Fibroblast of lung (primary cell): ENCODE measurements around the gene ZNF76. TPM values are rescaled to one million over a fixed set of nuclear protein-coding genes. Genes with fewer than 3 reads are reported as not detected.
A peak's percentile ranks its signal among the peaks of the same experiment; 100 is the strongest.

Experiments
- DNase-seq, 2 donors: peaks; one replicate each; pipeline versions ENCODE4 v3.0.0 to v3.0.0-alpha.2; 2010; ENCODE audit warnings: low read depth in 2 of 2
- H2AFZ ChIP-seq: 2 replicates; pipeline ENCODE4 v1.5.1; 2012; ENCODE audit warnings: low read length, control low read depth, inconsistent platforms
- H3K27ac ChIP-seq: 2 replicates; pipeline ENCODE4 v1.5.1; 2011; ENCODE audit warnings: low read length, control low read depth; ENCODE audit not compliant: insufficient read depth
- H3K27me3 ChIP-seq: 2 replicates; pipeline ENCODE4 v1.5.1; 2011; ENCODE audit warnings: mild to moderate bottlenecking, low read length; ENCODE audit not compliant: control insufficient read depth, insufficient read depth
- H3K36me3 ChIP-seq: 2 replicates; pipeline ENCODE4 v1.5.1; 2011; ENCODE audit warnings: low read length; ENCODE audit not compliant: control insufficient read depth, insufficient read depth
- H3K4me1 ChIP-seq: 2 replicates; pipeline ENCODE4 v1.5.1; 2011; ENCODE audit warnings: low read length; ENCODE audit not compliant: control insufficient read depth, insufficient read depth; ENCODE audit errors: extremely low read depth
- H3K4me2 ChIP-seq: 2 replicates; pipeline ENCODE4 v1.5.1; 2011; ENCODE audit warnings: low read length, control low read depth; ENCODE audit not compliant: insufficient read depth; ENCODE audit errors: extremely low read depth
- H3K4me3 ChIP-seq, 4 experiments: fragments of 200-600 bp in 1 of 4; sonication (generic) in 1 of 4; replicated peaks in 1 of 4; 2 replicates each; pipeline ENCODE4 v1.5.1; 2011 to 2016; ENCODE audit warnings: low read length in 4 of 4, low read depth in 3 of 4, mild to moderate bottlenecking in 3 of 4, control low read depth in 2 of 4, inconsistent platforms in 1 of 4, mixed read lengths in 1 of 4; ENCODE audit not compliant: insufficient read depth in 1 of 4; ENCODE audit errors: control extremely low read depth in 1 of 4
- H3K79me2 ChIP-seq: 2 replicates; pipeline ENCODE4 v1.5.1; 2012; ENCODE audit warnings: mild to moderate bottlenecking, low read length, inconsistent platforms; ENCODE audit not compliant: control insufficient read depth, insufficient read depth
- H3K9ac ChIP-seq: 2 replicates; pipeline ENCODE4 v1.5.1; 2011; ENCODE audit warnings: mild to moderate bottlenecking, low read length, control low read depth; ENCODE audit not compliant: insufficient read depth
- H3K9me3 ChIP-seq: 2 replicates; pipeline ENCODE4 v1.5.1; 2012; ENCODE audit warnings: low read depth, low read length; ENCODE audit not compliant: control insufficient read depth, insufficient read depth
- H4K20me1 ChIP-seq: 2 replicates; pipeline ENCODE4 v1.5.1; 2011; ENCODE audit warnings: low read length; ENCODE audit not compliant: control insufficient read depth, insufficient read depth; ENCODE audit errors: extremely low read depth
- EZH2 ChIP-seq: IDR thresholded peaks from 2 replicates; pipeline ENCODE4 v1.5.1; 2012; ENCODE audit warnings: low read length, control low read depth, mild to moderate bottlenecking; ENCODE audit errors: missing control alignments
- polyA plus RNA-seq, 2 donors: library from polyadenylated mRNA; depleted of rRNA in 1 of 2; stranded (reverse) in 1 of 2; unstranded in 1 of 2; fragments of >200 nt; gene quantifications; 2 replicates each; pipeline ENCODE4 v1.2.1, GENCODE V29; 2011 to 2012; ENCODE audit warnings: missing spikeins in 1 of 2
- total RNA-seq: library from RNA; depleted of rRNA; stranded (reverse); fragments of >200 nt; gene quantifications from 2 replicates; pipeline ENCODE4 v1.2.1, GENCODE V29; 2014
- TF ChIP-seq, protein P1 (sequence below), 2 donors: IDR thresholded peaks in 1 of 2; conservative IDR thresholded peaks in 1 of 2; 1 replicate in 1 of 2; 2 replicates in 1 of 2; pipeline ENCODE4 v1.5.1; 2011 to 2012; ENCODE audit warnings: low read length in 2 of 2, control low read depth in 1 of 2, inconsistent platforms in 1 of 2, low read depth in 1 of 2, mild to moderate bottlenecking in 1 of 2

ZNF76 gene
- total and polyA plus RNA-seq, 2 donors (not counting 1 experiment from before 2014, with no cell fraction given) = 9.6 to 19.5 TPM

DNA sequence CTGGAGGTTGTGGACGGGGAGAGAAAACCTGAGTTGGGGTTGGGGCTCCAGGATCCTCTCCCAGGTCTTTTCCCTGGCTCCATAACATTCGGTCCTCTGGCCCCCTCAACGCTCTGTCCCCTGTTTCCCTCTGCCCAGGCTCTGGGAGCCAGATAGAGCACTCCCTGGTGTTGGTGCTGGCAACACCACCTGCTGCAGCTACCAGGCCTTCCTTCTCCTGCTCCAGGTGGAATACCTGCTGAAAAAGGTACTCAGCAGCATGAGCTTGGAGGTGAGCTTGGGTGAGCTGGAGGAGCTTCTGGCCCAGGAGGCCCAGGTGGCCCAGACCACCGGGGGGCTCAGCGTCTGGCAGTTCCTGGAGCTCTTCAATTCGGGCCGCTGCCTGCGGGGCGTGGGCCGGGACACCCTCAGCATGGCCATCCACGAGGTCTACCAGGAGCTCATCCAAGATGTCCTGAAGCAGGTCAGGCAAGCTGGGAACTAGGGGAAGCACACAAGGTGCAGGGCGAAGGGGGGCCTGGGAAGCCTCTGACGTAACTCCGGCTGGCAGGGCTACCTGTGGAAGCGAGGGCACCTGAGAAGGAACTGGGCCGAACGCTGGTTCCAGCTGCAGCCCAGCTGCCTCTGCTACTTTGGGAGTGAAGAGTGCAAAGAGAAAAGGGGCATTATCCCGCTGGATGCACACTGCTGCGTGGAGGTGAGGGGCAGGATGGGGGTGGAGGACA is 52.7 kb downstream of the ZNF76 start:
- no peak overlapping the region for H3K27ac ChIP-seq
- no peaks in the 10 kb centered on the region for H4K20me1 ChIP-seq
- H3K79me2 ChIP-seq = no peaks in the 10 kb centered on the region
- no peak overlapping the region for H3K4me2 ChIP-seq
- H3K4me3 ChIP-seq = no peak overlapping the region
- TF ChIP-seq EZH2 = no peak
- TF ChIP-seq, protein P1, sequence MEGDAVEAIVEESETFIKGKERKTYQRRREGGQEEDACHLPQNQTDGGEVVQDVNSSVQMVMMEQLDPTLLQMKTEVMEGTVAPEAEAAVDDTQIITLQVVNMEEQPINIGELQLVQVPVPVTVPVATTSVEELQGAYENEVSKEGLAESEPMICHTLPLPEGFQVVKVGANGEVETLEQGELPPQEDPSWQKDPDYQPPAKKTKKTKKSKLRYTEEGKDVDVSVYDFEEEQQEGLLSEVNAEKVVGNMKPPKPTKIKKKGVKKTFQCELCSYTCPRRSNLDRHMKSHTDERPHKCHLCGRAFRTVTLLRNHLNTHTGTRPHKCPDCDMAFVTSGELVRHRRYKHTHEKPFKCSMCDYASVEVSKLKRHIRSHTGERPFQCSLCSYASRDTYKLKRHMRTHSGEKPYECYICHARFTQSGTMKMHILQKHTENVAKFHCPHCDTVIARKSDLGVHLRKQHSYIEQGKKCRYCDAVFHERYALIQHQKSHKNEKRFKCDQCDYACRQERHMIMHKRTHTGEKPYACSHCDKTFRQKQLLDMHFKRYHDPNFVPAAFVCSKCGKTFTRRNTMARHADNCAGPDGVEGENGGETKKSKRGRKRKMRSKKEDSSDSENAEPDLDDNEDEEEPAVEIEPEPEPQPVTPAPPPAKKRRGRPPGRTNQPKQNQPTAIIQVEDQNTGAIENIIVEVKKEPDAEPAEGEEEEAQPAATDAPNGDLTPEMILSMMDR (conservative IDR thresholded peaks at IDR 0.05 in 1 of 2, IDR thresholded peaks at IDR 0.05 in 1 of 2; ENCODE audit: low read depth in 1 of 2, low read length in 2 of 2) = no peak
- DNase-seq = no peak
- H3K9me3 ChIP-seq = no peaks in the 10 kb centered on the region
- H3K36me3 ChIP-seq = no peaks in the 10 kb centered on the region
- no peaks in the 10 kb centered on the region for H3K4me1 ChIP-seq
- no peak overlapping the region for H3K9ac ChIP-seq
- no peak overlapping the region for H2AFZ ChIP-seq
- peaks cover 8% of the 10 kb centered on the region for H3K27me3 ChIP-seq

DNA sequence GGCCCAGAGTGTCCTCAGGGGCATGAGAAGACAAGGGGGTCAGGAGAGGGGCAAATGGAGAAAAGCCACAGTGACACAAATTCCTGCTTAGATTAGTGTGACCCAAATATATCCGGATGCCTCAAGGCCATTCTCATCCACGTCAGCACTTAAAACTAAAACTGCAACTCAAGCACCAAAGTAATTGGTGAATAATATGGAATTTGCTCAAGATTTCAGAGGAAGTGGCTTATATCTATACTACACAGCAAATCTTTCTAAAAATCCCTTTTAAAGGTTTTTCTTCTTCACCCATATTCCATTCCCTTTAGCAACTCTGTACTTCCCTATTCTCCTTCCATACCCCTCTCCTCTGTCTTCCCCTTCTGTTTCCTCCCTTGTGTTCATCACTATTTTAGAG is 53.3 kb downstream of the ZNF76 start:
- Histone ChIP-seq H3K27me3 (peaks cover 8% of the 10 kb centered on the region), H3K9ac (no peak overlapping the region), H4K20me1 (no peaks in the 10 kb centered on the region), H3K36me3 (no peaks in the 10 kb centered on the region), H3K79me2 (no peaks in the 10 kb centered on the region), H3K4me1 (peaks cover 2% of the 10 kb centered on the region), H3K9me3 (no peaks in the 10 kb centered on the region), H2AFZ (no peak overlapping the region), H3K4me3 (no peak overlapping the region), H3K27ac (no peak overlapping the region), H3K4me2 (no peak overlapping the region)
- no peak for TF ChIP-seq EZH2
- TF ChIP-seq, protein P1 (conservative IDR thresholded peaks at IDR 0.05 in 1 of 2, IDR thresholded peaks at IDR 0.05 in 1 of 2; ENCODE audit: low read depth in 1 of 2, low read length in 2 of 2) = no peak
- no peak for DNase-seq

DNA sequence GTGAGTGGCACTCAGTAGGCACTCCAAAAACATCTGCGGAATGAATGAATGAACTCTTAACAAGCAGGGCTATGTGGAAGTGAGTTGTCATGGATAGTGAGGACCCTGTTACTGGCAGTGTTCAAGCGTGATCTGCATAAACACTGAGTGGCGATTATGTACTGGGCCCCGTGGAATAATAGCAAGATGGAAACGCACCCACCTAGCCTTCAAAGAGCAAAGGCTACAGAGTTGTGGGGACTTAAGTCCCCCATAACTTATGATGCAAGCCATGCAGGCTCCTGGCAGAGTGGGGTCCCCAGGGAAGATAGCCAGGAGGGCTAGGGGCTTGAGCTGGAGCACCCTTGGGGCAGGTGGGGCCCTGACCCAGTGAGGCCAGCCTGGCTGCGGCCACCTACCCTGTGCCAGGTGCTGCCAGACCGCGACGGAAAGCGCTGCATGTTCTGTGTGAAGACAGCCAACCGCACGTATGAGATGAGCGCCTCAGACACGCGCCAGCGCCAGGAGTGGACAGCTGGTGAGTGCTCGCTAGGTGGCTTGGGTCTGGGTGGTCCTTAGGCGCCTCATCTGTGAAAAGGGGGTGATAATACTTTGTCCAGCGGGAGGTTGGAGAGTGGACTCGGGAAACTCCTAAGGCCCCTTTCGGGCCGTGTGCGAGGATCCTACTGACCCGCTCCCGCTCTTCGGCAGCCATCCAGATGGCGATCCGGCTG is 58.1 kb downstream of the ZNF76 start:
- H2AFZ ChIP-seq = peak overlapping the region; percentile 95
- H3K36me3 ChIP-seq = no peaks in the 10 kb centered on the region
- peak in 1 of 2 donors; percentile 8 for DNase-seq
- H3K27me3 ChIP-seq = peaks cover 6% of the 10 kb centered on the region
- no peaks in the 10 kb centered on the region for H3K79me2 ChIP-seq
- H3K9ac ChIP-seq = no peak overlapping the region
- H4K20me1 ChIP-seq = no peaks in the 10 kb centered on the region
- H3K4me2 ChIP-seq = peak overlapping the region; percentile 94
- no peaks in the 10 kb centered on the region for H3K9me3 ChIP-seq
- TF ChIP-seq, protein P1 (conservative IDR thresholded peaks at IDR 0.05 in 1 of 2, IDR thresholded peaks at IDR 0.05 in 1 of 2; ENCODE audit: low read depth in 1 of 2, low read length in 2 of 2) = no peak
- TF ChIP-seq EZH2 = no peak
- peak overlapping the region; percentile 41 to 60 (median 54) for H3K4me3 ChIP-seq
- peaks cover 2% of the 10 kb centered on the region for H3K4me1 ChIP-seq
- no peak overlapping the region for H3K27ac ChIP-seq
